DOHH2 (cell line): Measurements from ENCODE around the gene PAIP2.

ENCODE experiments used
- CTCF ChIP-seq: fragments of 200-600 bp; sonication (generic); IDR thresholded peaks from one replicate; pipeline ENCODE4 v1.5.1; 2014; ENCODE audit warnings: antibody characterized with exemption, mild to moderate bottlenecking, low read depth, low read length; ENCODE audit not compliant: poor library complexity, severe bottlenecking
- EZH2phosphoT487 ChIP-seq: fragments of 200-600 bp; sonication (generic); IDR thresholded peaks from 2 replicates; pipeline ENCODE4 v1.6.1; 2017; ENCODE audit warnings: borderline replicate concordance, mild to moderate bottlenecking, antibody characterized with exemption, low read length, moderate library complexity, mixed read lengths

- no peak for TF ChIP-seq CTCF
- TF ChIP-seq EZH2phosphoT487: no peak
Measured at GRCh38 chr5:139376364-139376763, 34.7 kb downstream of the PAIP2 start.
